Transverse colon (tissue), 4 donors: Measurements from ENCODE around the gene GRM8.

ENCODE experiments used
- POLR2AphosphoS5 ChIP-seq, 3 donors: sonication (generic); formaldehyde crosslinking; IDR thresholded peaks; one replicate each; pipeline ENCODE4 v1.6.1; 2016; ENCODE audit warnings: antibody characterized with exemption in 3 of 3
- TF ChIP-seq, protein P1 (sequence below), 5 experiments: fragments of 200-600 bp in 3 of 5; fragments of 450-650 bp in 2 of 5; sonication (generic) in 3 of 5; IDR thresholded peaks; 1 replicate in 2 of 5; 2 replicates in 3 of 5; pipeline ENCODE4 v1.5.1; 2016 to 2017; ENCODE audit warnings: antibody characterized with exemption in 5 of 5, inconsistent platforms in 3 of 5, mild to moderate bottlenecking in 2 of 5, moderate library complexity in 1 of 5

- TF ChIP-seq, protein P1, sequence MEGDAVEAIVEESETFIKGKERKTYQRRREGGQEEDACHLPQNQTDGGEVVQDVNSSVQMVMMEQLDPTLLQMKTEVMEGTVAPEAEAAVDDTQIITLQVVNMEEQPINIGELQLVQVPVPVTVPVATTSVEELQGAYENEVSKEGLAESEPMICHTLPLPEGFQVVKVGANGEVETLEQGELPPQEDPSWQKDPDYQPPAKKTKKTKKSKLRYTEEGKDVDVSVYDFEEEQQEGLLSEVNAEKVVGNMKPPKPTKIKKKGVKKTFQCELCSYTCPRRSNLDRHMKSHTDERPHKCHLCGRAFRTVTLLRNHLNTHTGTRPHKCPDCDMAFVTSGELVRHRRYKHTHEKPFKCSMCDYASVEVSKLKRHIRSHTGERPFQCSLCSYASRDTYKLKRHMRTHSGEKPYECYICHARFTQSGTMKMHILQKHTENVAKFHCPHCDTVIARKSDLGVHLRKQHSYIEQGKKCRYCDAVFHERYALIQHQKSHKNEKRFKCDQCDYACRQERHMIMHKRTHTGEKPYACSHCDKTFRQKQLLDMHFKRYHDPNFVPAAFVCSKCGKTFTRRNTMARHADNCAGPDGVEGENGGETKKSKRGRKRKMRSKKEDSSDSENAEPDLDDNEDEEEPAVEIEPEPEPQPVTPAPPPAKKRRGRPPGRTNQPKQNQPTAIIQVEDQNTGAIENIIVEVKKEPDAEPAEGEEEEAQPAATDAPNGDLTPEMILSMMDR (IDR thresholded peaks at IDR 0.05): no peak
- TF ChIP-seq POLR2AphosphoS5 (IDR thresholded peaks at IDR 0.05): no peak
These were observed 723.5 kb downstream of the GRM8 start for GRCh38 chr7:126529254-126529653.
